Sigmoid colon (tissue), 7 donors: ENCODE results near the gene SPON1. TPM values are rescaled to one million over a fixed set of nuclear protein-coding genes. Genes with fewer than 3 reads are reported as not detected.

ENCODE experiments used
- DNase-seq: peaks from one replicate; pipeline ENCODE4 v3.0.0-alpha.2; 2019
- H3K27ac ChIP-seq, 4 donors: fragments of 200-600 bp; sonication (generic); one replicate each; pipeline ENCODE4 v1.5.1; 2016 to 2019; ENCODE audit warnings: mild to moderate bottlenecking in 1 of 4
- H3K27me3 ChIP-seq, 3 donors: fragments of 200-600 bp; sonication (generic); one replicate each; pipeline ENCODE4 v1.5.1; 2019; ENCODE audit warnings: mild to moderate bottlenecking in 1 of 3
- H3K36me3 ChIP-seq, 4 donors: fragments of 200-600 bp; sonication (generic); one replicate each; pipeline ENCODE4 v1.5.1; 2016 to 2019
- H3K4me1 ChIP-seq, 4 donors: fragments of 200-600 bp; sonication (generic); one replicate each; pipeline ENCODE4 v1.5.1; 2017 to 2019
- H3K4me3 ChIP-seq, 4 donors: fragments of 200-600 bp; sonication (generic); one replicate each; pipeline ENCODE4 v1.5.1; 2017 to 2019; ENCODE audit warnings: mild to moderate bottlenecking in 2 of 4, moderate library complexity in 1 of 4
- H3K9me3 ChIP-seq, 4 donors: fragments of 200-600 bp in 3 of 4; sonication (generic) in 3 of 4; one replicate each; pipeline versions ENCODE4 v1.5.1 to v1.6.1; 2013 to 2019
- EP300 ChIP-seq, 4 donors: sonication (generic); formaldehyde crosslinking; IDR thresholded peaks; one replicate each; pipeline ENCODE4 v1.6.1; 2017; ENCODE audit warnings: antibody characterized with exemption in 4 of 4
- POLR2A ChIP-seq, 2 donors: fragments of 450-650 bp; IDR thresholded peaks; one replicate each; pipeline ENCODE4 v1.6.1; 2016; ENCODE audit warnings: antibody characterized with exemption in 2 of 2, mild to moderate bottlenecking in 2 of 2, moderate library complexity in 2 of 2
- POLR2AphosphoS5 ChIP-seq, 4 donors: sonication (generic); formaldehyde crosslinking; IDR thresholded peaks; one replicate each; pipeline ENCODE4 v1.6.1; 2017; ENCODE audit warnings: antibody characterized with exemption in 4 of 4
- WGBS, 2 donors: extraction: QIAGEN DNeasy Blood & Tissue Kit; methylation state at CpG; one replicate each; pipeline ENCODE4 v1.1.7; 2013; 5-methylcytosine and 5-hydroxymethylcytosine counted together
- intact Hi-C: fragments of 100-400 bp; cut with DNase I; formaldehyde crosslinking; loops from one replicate; pipeline ENCODE4 v1.15.1; 2023
- polyA plus RNA-seq, 3 donors: library from polyadenylated mRNA; stranded (reverse); fragments of 200-250 nt; gene quantifications; one replicate each; pipeline ENCODE4 v1.2.3, GENCODE V29; 2013
- total RNA-seq, 4 donors: library from RNA; depleted of rRNA; stranded (reverse); fragments of >200 nt; gene quantifications; one replicate each; pipeline ENCODE4 v1.1.0, GENCODE V29; 2016
- TF ChIP-seq, protein P1 (sequence below), 4 experiments: fragments of 450-650 bp in 3 of 4; fragments of 200-600 bp in 1 of 4; IDR thresholded peaks; one replicate each; pipeline ENCODE4 v1.5.1; 2016 to 2019; ENCODE audit warnings: antibody characterized with exemption in 4 of 4, mild to moderate bottlenecking in 3 of 4, moderate library complexity in 2 of 4
- donor health status: healthy with polysubstance abuse.
- donor health status: Bipolar disorder and iron deficiency.
- donor health status: healthy.

SPON1 gene
- total and polyA plus RNA-seq, 7 donors = 6.6 to 36.8 (median 12.6) TPM

- H3K27me3 ChIP-seq = no peaks in the 10 kb centered on the region
- H3K27ac ChIP-seq = no peak overlapping the region
- H3K4me3 ChIP-seq = no peak overlapping the region
- intact Hi-C loops = no loop called here
- no peak for TF ChIP-seq EP300 (IDR thresholded peaks at IDR 0.05)
- H3K9me3 ChIP-seq = no peaks in the 10 kb centered on the region
- H3K4me1 ChIP-seq = no peaks in the 10 kb centered on the region
- DNase-seq = no peak
- no peaks in the 10 kb centered on the region for H3K36me3 ChIP-seq
- 21 to 72% methylated on average over 3 of the region's 3 CpGs for WGBS, 2 donors
These were observed 73.9 kb downstream of the SPON1 start for GRCh38 chr11:14036469-14036868.

- Histone ChIP-seq H3K9me3 (no peaks in the 10 kb centered on the region), H3K36me3 (no peaks in the 10 kb centered on the region), H3K27ac (no peak overlapping the region), H3K27me3 (no peaks in the 10 kb centered on the region), H3K4me3 (no peak overlapping the region), H3K4me1 (no peaks in the 10 kb centered on the region)
- no peak for TF ChIP-seq EP300 (IDR thresholded peaks at IDR 0.05)
- TF ChIP-seq POLR2AphosphoS5 (IDR thresholded peaks at IDR 0.05) = no peak
- no peak for TF ChIP-seq POLR2A (IDR thresholded peaks at IDR 0.05)
- TF ChIP-seq, protein P1, sequence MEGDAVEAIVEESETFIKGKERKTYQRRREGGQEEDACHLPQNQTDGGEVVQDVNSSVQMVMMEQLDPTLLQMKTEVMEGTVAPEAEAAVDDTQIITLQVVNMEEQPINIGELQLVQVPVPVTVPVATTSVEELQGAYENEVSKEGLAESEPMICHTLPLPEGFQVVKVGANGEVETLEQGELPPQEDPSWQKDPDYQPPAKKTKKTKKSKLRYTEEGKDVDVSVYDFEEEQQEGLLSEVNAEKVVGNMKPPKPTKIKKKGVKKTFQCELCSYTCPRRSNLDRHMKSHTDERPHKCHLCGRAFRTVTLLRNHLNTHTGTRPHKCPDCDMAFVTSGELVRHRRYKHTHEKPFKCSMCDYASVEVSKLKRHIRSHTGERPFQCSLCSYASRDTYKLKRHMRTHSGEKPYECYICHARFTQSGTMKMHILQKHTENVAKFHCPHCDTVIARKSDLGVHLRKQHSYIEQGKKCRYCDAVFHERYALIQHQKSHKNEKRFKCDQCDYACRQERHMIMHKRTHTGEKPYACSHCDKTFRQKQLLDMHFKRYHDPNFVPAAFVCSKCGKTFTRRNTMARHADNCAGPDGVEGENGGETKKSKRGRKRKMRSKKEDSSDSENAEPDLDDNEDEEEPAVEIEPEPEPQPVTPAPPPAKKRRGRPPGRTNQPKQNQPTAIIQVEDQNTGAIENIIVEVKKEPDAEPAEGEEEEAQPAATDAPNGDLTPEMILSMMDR (IDR thresholded peaks at IDR 0.05) = peak in 3 of 4 experiments; percentile 12 to 53 (median 32)
- no peak for DNase-seq
- WGBS, 2 donors = 49 to 72% methylated on average over 4 of the region's 4 CpGs
- intact Hi-C loops = no loop called here
These were observed 78.5 kb downstream of the SPON1 start for GRCh38 chr11:14041040-14041439.

DNA sequence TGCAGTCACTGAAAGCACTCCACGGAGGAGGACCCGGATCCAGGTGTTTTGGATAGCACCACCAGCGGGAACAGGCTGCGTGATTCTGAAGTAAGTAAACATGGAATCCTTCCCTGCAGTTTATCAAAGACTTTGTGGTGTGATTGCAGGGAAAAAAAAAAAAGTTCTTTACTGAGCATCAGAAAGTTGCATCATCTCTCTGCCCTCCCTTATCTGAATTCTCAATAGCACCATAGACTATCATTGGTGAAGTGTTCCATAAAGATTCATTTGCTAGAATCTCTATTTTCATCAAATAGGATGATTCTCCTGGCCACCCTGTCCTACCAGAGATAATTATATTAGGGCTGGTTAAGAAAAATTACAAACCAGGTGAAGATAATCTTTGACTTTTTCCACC is 79.0 kb downstream of the SPON1 start:
- Histone ChIP-seq H3K27me3 (no peaks in the 10 kb centered on the region), H3K4me3 (no peak overlapping the region), H3K4me1 (no peaks in the 10 kb centered on the region), H3K27ac (no peak overlapping the region), H3K9me3 (no peaks in the 10 kb centered on the region), H3K36me3 (no peaks in the 10 kb centered on the region)
- WGBS, 2 donors = 55 to 81% methylated on average over 4 of the region's 4 CpGs
- TF ChIP-seq POLR2AphosphoS5 (IDR thresholded peaks at IDR 0.05) (no peak), POLR2A (IDR thresholded peaks at IDR 0.05) (no peak), EP300 (IDR thresholded peaks at IDR 0.05) (no peak)
- TF ChIP-seq, protein P1 (IDR thresholded peaks at IDR 0.05) = no peak
- DNase-seq = no peak
- intact Hi-C loops = no loop called here

DNA sequence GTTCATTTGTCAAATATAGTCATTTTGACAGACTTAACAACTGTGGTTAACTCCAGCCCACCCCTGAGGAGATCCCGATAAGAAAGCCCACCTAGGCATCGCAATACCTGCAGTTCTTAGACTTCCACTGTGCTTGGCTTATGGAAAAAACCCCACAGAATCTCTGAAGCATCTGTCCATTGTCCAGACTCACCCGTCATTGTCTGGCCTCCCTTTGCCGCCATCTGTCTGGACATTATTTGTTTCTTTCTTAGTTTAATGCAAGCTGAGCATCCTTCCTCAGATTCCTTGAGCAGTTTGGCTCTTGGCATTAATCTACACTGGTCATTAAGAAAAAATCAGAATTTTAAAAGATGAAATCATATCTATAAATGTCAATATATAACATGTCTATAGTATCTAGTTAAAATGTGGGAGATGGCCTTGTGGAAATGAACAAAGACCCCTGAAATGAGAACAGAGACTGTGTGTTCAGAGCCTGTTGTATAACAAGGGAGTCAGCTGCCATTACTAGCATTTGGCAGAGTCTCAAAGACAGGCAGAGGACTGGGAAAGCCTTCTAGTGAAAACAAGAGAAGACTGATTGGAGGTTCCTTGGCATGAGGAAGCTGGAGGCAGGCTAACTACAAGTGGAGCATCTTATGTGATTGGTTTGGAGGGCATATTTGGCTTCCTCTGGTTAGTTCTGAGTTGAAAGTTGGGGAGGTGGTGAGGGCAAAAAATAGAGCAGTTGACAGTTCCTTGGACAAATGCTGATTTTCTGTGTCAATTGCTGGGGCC is 80.4 kb downstream of the SPON1 start:
- Histone ChIP-seq H3K27me3 (no peaks in the 10 kb centered on the region), H3K4me3 (no peak overlapping the region), H3K36me3 (no peaks in the 10 kb centered on the region), H3K4me1 (no peaks in the 10 kb centered on the region), H3K9me3 (no peaks in the 10 kb centered on the region), H3K27ac (no peak overlapping the region)
- no peak for DNase-seq
- intact Hi-C loops = no loop called here
- WGBS, 2 donors = 94 to 95% methylated on average over 4 of the region's 4 CpGs
- TF ChIP-seq POLR2AphosphoS5 (IDR thresholded peaks at IDR 0.05) (no peak), POLR2A (IDR thresholded peaks at IDR 0.05) (no peak), EP300 (IDR thresholded peaks at IDR 0.05) (no peak)
- TF ChIP-seq, protein P1 (IDR thresholded peaks at IDR 0.05) = no peak

- Histone ChIP-seq H3K27me3 (no peaks in the 10 kb centered on the region), H3K36me3 (no peaks in the 10 kb centered on the region), H3K4me1 (no peaks in the 10 kb centered on the region), H3K4me3 (no peak overlapping the region), H3K27ac (no peak overlapping the region), H3K9me3 (no peaks in the 10 kb centered on the region)
- no peak for DNase-seq
- intact Hi-C loops = no loop called here
- WGBS, 2 donors = 83 to 97% methylated on average over 3 of the region's 3 CpGs
- no peak for TF ChIP-seq POLR2AphosphoS5 (IDR thresholded peaks at IDR 0.05)
- no peak for TF ChIP-seq POLR2A (IDR thresholded peaks at IDR 0.05)
- TF ChIP-seq, protein P1 (IDR thresholded peaks at IDR 0.05) = no peak
- TF ChIP-seq EP300 (IDR thresholded peaks at IDR 0.05) = no peak
These were observed 82.4 kb downstream of the SPON1 start for GRCh38 chr11:14044916-14045315.
